Measurements from ENCODE around the gene MLLT3.

The MLLT3 gene

GRCh38 chr9:20480249-20480648 is 142.1 kb downstream of the MLLT3 start:
- DNase-seq (ENCODE audit: extremely low read depth in 1 of 2, low read depth in 1 of 2): no peak

DNA sequence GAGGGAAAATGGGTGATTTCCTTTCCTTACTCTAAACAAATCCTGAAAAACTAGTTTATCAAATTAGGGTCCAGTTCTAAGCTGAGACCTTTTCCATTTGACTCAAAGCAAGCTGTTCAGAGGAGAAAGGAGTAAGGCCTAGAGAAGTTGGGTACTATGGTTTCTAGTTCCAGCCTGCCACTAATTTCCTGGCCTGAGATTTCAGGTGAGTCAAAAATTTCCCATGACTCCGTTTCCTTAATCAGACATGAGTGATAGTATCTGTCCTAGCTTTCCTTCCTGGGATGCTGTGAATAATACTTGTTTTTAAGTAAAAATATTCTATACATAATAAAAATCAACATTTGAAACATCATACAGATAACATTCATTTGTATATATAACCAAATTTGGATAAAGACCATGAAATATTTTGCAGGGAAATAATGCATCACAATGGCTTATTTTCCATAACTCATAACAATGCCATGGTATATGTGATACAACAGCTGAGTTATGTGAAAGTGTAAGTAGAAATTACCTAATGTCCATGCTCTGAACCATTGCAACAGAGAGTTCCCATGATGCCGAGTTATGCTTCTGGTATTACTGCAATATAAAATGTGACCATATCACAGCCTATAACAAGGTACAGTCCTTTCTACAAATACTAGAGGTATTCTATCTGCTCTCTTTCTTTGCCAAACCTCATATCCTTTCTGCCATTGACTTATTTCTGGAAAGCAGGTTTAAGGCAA is 142.7 kb downstream of the MLLT3 start:
- DNase-seq (ENCODE audit: extremely low read depth in 1 of 2, low read depth in 1 of 2): no peak

GRCh38 chr9:20478786-20479185 is 143.5 kb downstream of the MLLT3 start:
- DNase-seq (ENCODE audit: extremely low read depth in 1 of 2, low read depth in 1 of 2): no peak

DNA sequence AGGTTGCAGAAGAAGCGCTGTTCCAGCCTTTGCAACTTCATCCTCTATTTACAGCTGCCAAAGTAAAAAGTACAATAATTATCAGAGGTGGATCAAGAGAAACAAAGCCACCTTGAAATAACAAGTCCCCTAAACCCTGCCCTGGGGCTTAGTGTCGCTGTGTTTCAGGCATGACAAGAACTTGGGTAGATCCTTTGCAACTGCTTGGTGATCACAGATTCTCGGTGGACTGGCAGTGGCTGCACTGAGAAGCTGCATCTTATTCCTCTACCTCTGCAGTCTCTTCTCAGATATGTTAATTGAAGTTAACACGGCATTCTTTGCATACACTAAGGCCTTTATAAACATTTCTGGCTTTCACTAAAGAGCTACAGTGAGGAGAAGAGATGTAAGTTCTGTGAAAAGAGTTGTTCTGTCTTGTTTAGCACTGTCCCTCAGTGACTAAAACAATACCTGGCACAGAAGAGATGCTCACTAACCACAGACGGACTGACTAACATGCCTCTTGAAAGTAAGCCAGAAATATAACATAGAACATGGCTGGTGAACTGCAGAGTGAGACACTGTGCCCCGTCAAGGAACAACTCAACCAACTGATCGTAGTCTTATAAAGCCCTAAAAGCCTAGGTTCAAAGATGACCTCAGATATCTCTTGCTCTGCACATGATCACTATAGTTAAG is 144.2 kb downstream of the MLLT3 start:
- no peak for DNase-seq (ENCODE audit: extremely low read depth in 1 of 2, low read depth in 1 of 2)

GRCh38 chr9:20476912-20477521 is 145.3 kb downstream of the MLLT3 start:
- no peak for DNase-seq (ENCODE audit: extremely low read depth in 1 of 2, low read depth in 1 of 2)

DNA sequence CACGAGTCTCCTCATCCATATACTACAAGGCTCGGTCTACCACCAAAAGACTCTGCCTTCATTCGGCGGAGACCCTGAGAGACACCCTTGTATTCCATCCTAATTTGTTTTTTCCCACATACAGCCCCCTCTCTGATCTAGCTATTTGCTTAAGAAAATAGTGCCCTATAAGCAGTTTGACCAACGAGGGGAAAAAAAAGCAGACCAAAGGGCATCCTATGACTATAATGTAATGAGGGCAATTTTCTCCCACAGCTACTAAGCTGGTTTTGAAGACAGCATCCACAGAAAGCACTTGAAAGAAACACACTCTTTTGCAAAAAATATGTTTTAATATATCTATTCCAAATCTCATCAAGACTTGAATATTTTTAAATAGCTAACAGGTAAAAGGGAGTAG is 147.8 kb downstream of the MLLT3 start:
- no peak for DNase-seq (ENCODE audit: extremely low read depth in 1 of 2, low read depth in 1 of 2)

- no peak for DNase-seq (ENCODE audit: extremely low read depth in 1 of 2, low read depth in 1 of 2)
Measured at GRCh38 chr9:20473515-20474013, 148.7 kb downstream of the MLLT3 start.

- no peak for DNase-seq (ENCODE audit: extremely low read depth in 1 of 2, low read depth in 1 of 2)
Measured at GRCh38 chr9:20472342-20473045, 149.8 kb downstream of the MLLT3 start.

DNA sequence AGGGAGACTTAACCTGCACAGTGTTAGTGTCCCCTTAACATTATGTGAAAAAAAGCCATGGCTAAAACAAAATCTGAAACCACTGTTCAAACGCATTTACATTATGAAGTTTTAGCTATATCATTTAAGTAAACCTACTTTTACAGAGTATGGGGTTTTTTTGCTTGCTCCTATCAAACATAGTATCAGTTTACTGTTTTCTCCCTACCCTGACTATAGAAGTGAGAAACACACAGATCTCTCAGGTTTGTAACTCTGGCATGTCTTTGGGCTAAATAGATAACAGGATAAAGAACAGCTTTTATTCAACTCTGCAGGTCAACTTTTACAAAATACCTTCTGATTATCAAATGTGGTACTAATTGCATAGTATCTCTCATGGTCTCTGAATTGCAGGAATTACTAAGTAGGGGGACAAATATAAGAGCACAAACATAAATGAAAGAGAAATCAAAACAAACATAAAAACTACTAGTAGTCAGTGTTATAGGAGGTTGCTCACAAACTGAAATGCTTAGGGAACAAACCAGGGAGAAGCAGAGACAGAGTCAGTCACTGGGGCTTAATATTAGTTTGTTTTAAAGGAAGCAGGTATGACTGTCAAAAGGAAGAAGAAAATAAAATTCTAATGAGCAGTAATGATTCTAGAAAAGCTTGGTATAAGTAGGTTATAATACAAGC is 155.8 kb downstream of the MLLT3 start:
- no peak for DNase-seq (ENCODE audit: extremely low read depth in 1 of 2, low read depth in 1 of 2)

DNA sequence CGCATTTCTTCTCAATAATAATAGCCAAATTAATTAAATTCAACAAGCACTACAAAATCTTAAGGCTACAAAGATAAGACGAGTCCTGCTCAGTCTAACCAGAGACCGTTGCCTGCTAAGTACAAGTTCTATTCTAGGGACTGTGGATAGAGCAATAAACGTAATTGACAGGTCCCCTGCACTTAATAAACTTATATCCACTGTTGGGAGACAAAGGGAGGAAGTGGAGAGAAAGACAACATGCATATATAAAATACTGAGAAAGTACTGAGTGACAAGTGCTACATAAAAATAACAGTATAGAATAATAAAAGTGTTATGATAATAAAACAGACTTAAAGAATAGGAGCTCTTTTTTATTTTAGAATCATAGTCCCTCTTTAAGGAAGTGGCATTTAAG is 158.1 kb downstream of the MLLT3 start:
- no peak for DNase-seq (ENCODE audit: extremely low read depth in 1 of 2, low read depth in 1 of 2)

GRCh38 chr9:20463823-20464222 is 158.5 kb downstream of the MLLT3 start:
- no peak for DNase-seq (ENCODE audit: extremely low read depth in 1 of 2, low read depth in 1 of 2)

GRCh38 chr9:20462410-20462809 is 159.9 kb downstream of the MLLT3 start:
- no peak for DNase-seq (ENCODE audit: extremely low read depth in 1 of 2, low read depth in 1 of 2)

- DNase-seq (ENCODE audit: extremely low read depth in 1 of 2, low read depth in 1 of 2): no peak
Measured at GRCh38 chr9:20447291-20447690, 175.0 kb downstream of the MLLT3 start.

DNA sequence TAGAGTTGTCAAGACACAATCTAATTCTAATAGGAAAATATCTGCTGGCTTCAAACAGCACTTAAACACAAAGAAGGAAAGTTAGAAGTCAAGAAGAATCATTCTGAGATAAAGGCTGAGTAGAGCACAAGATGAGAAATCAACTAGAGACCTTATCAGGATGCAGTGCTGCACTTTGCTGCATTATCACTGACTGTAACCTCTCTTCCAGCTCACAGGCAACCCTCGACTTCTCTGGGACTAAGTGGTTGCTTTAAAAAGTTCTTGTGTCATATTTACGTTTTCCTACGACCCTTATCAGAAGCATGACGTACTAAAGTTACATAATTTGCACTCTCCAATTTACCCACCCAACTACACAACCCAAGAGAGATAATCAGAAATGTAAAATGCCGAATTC is 176.1 kb downstream of the MLLT3 start:
- no peak for DNase-seq (ENCODE audit: extremely low read depth in 1 of 2, low read depth in 1 of 2)

DNA sequence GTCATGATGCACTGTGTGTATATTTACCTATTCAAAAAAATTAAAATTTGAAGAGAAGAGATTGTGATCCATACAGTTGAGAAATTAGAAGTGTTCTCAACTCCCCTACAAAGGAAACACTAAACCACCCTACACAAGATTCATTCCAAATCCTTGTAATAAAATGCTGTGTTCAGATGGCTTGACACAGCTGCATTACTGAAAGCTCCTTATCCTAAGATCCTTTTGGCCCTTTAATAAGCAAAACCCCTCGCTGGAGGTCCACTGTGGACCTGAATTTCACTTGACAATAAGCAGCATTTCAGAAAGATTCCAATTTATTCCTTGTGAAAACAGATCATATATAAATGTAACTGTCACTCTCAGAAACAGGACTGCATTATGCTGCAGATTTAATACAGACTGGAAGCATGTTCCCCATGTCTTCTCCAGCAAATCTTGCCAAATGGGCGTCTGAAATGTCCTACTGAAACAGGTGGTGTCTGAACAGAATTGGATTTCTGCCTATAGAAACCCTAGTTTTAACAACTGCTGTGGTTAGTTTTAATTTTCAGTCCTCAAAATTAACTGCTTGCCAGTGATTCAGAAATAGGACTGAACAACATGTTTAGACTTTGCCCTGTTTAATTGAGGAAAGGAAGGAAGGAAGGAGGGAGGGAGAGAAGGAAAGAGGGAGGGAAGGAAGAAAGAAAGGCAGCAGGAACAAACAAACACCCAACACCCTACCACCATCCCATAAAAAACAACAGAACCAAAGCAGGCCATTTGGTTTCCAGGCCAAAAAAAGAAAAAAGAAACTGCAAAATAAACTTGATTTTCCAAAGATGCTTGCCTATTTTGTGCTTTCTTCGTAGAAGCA is 179.6 kb downstream of the MLLT3 start:
- no peak for DNase-seq (ENCODE audit: extremely low read depth in 1 of 2, low read depth in 1 of 2)

DNA sequence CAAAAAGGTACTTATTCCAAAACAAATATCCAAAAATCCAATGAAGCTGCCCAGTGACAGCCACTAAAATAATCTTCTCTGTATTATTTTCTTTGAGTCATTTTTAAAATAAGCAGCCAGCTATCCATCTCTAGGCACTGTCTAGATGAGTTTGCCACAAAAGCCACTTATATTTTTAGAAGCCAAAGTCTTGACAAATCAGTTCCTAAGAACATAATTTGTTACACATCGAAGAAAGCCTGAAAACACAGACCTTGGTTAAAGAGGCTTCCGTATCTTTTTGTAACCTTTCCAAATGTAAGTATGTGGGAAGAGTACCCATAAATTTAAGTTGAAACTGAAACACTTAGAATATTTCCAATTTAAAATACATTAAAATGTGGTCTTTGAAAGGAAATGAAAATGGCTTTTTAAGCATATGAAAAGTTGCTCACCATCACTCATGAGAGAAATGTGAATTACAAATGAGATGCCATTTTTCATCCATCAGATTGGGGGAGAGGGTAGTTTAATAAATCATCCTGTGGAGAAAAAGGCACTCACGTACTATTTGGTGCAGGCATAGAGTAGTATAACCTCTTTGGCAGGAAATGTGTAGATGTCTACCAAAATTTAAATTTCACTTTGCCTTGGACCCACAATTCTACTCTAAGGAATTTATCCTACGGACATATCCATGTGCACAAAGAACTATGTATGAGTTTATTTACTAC is 180.4 kb downstream of the MLLT3 start:
- no peak for DNase-seq (ENCODE audit: extremely low read depth in 1 of 2, low read depth in 1 of 2)

DNA sequence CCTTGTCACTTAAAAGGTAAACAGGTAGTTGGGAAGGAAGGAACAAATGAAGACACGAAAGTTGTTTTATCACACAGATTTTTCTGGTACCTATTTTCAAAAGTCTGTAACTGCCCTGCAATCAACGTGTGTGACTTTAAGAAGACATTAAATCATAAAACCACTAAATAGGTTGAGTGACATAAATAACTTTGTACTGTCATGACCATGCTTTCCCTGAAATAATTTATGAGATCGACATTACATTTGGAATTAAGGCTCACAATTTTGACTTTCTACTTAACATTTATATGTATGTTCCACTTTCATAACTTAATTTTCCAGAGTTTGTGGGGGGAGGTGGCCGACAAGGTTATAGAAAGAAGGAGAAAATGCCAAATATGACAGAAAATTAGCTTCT is 181.1 kb downstream of the MLLT3 start:
- no peak for DNase-seq (ENCODE audit: extremely low read depth in 1 of 2, low read depth in 1 of 2)

DNA sequence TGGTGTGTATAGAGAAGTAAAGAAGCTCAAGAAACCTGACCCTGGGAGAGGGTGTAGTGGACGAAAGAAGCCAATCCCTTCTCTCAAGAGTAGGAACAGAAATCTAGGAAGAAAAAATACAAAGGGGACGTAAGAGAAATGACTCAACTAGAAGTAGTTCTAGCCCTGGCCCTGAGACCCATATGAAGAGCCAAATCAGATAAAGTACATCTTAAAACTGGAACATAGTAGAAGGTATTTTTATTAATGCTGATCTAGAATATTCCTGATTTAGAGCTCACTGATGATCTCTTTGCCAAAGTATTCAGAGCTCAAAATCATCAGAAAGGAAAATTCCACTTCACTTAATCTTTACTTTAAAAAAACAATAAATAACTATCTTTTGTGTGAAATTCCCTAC is 184.8 kb downstream of the MLLT3 start:
- no peak for DNase-seq (ENCODE audit: extremely low read depth in 1 of 2, low read depth in 1 of 2)

- no peak for DNase-seq (ENCODE audit: extremely low read depth in 1 of 2, low read depth in 1 of 2)
Measured at GRCh38 chr9:20436476-20437195, 185.7 kb downstream of the MLLT3 start.

Measured in stimulated activated CD8-positive, alpha-beta memory T cell treated with anti-CD3 and anti-CD28 coated beads, Interleukin-7, amount 100 ng/mL, for 48 hours (primary cell).